DMS53 treated with DMSO at 0.1 percent for 48 hours (cell line): ENCODE measurements around the gene FRMPD2.
"Not testable (repeated sequence)": the region's sequence is repeated elsewhere in the genome, so short reads cannot be mapped to it uniquely, and the experiment has no call there.

ENCODE experiments used
- DNase-seq: peaks from one replicate; lab custom pipeline; 2025; ENCODE audit not compliant: unreplicated experiment; lab: John Stamatoyannopoulos, UW

The FRMPD2 gene

DNA sequence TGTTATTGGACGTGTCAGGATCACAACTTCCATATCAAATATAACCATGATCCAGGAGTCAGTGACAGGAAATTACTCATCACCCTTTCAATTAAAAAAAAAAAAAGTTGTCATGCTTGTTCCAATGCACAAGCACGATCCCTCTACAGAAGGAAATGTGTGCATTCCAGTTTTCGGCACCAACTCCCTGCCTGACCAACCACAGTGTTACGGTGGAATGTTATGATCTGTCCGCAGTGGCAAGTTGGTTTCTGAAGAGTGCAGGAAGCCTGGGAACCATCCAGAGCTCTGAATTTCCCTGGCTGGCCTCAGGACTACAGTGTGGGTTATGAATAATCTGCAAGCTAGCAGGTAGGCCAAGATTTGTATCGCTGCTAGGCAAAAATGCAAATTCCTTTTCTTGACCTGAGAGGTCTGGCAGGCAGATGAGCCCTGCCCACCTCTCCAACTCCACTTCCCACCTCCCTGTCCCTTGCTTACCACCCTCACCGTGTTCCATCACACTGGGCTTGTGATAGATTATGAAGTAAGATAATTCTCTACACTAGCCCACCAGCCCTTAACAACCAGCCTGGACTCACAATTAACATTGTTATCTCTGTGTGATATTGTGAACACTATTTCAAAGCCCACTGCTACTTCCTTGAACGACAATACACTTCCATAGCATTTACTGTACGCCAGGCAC is 20.4 kb downstream of the FRMPD2 start:
- DNase-seq: peak; percentile 31

DNA sequence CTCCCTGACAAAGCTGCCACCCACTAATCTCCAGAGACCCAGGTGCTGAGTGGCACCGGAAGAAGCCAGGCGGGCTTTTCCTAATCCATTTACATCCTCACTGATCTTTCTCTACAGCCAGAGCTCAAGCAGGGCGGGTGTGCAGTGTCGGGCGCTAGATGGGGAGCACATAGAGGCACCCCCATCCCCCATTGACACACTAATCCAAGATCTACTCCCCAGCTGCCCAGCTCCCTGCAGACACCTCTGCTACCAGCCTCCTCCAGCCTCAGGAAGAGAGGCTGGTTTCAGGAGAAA is 22.2 kb downstream of the FRMPD2 start:
- DNase-seq: no peak

DNA sequence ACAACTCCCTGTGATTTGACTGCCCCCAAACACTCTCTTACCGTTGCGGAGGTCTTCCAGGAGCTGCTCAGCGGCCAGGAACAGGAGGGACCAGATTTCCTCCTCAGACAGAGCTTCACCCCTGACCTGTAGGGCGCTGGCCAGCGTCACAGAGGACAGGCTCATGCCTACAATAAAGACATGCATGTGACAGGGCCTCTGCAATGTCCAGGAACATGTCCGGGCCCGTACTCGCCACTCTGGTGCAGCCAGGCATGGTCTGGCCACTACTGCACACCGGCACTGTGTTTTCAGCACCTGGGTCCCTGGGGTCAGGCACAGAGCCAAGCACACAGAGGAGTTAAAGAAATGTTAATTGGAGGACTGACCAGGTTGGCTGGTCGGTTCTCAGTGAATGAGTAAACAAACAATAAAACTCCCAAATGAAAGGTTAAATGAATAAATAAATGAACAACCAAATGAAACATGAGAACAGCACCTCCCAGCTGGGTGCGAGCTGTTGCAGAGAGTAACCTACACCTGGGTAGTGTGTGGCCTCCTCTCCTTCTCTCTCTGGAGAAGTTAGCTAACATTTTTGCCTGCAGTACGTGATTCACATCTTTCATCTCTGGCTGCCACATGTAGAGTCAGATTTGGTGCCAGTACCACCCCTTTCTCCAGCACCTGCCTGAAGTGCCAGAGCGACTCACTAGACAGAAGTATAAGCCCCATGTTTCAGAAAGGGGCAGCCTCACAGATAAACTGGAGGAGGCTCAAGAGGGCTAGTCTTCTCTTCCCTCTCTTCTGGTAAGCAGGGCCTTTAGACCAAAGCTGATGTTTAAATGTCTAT is 22.8 kb downstream of the FRMPD2 start:
- peak; percentile 44 for DNase-seq

DNA sequence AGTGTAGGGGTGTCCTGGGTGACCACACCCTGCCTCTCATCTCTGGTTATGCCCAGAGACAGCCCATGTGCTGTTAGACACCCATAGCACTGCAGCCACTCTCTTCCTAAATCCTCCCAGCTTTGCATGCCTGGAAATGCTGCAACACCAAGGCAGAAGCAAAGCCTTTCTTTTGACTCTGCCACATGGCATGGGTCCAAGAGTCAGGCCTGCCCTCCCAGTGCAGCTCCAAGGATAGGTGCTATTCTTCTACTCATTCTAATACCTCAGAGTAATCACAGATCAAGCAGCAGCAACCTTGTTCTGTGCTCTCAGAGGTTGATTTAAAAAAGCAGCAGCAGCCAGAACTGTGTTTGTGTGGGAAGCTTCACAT is 23.4 kb downstream of the FRMPD2 start:
- no peak for DNase-seq

DNA sequence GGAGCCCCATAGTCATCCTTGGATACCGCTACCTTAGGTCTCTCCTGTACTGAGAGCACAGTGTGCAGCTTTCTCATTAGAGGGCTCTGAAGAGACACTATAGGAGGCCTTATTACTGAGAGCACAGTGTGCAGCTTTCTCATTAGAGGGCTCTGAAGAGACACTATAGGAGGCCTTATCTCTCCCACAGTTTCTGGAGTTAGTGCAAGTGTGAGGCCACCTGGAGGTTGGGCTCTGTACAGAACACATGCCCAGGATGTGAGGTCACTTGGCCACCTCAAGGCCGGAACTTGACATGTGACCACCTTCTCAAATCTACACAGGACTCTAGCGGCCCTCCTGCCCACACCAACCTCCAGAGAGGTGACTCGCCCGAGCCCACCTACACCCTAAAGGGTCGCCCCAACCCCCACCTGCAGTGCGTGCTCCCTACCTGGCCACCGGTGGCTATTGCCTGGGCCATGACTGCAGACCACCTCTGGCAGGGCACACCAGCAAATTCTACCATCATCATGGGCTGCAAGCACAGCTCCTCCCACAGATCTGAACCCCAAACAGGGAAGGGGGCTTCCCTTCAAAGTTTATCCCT is 24.6 kb downstream of the FRMPD2 start:
- no peak for DNase-seq

DNA sequence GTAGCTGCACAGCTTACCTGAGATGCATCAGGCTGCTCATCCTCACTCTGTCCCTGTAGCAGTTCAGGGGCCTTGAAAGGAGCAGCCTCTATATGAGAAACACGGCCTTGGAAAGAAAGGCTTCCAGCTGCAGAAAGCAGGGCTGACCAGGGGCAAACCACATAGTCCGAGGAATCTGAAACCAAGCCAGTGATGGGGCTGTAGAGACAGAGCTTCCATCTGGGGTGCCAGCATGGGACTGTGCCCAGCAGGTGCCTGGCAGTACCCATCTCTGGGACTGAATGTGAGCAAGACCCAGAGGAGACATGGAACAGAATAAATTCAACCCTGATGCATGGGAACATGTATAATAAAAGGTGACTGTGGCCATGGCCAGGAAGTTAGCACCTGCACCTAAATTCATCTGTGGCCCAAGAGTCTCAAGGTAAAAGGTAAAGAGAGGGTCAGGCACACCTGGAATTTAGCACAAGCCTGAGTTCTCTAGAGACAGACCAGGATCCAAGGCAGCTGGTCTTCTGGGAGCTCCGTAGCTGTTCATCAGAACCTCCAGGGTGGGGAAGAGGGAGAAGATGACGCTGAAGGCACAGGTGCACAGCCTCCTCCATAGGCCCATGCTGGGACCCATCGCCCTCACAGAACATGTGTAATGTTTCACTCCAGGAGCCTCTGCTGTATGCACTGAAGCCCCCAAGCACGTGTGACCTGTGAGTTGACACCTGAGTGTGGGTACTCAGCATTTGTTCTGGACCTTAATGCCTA is 25.3 kb downstream of the FRMPD2 start:
- DNase-seq: no peak

DNA sequence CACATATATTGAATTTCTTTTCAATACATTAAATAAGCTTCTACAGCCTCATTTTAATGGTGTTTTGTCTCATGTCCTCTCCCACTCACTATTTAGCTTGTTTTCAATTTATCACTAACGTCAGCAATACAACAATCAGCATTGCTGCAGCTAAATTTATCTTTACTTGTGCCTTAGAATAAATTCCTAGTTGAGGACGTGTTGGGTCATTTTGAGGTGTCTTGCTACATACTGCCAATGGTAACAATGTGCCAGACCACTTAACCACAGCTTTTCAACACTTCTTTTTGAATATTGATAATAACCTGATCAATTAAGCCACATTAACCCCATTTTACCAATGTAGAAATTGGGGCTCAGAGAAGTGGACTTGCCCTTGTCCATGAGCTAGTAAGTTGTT is 26.0 kb downstream of the FRMPD2 start:
- DNase-seq: no peak

DNA sequence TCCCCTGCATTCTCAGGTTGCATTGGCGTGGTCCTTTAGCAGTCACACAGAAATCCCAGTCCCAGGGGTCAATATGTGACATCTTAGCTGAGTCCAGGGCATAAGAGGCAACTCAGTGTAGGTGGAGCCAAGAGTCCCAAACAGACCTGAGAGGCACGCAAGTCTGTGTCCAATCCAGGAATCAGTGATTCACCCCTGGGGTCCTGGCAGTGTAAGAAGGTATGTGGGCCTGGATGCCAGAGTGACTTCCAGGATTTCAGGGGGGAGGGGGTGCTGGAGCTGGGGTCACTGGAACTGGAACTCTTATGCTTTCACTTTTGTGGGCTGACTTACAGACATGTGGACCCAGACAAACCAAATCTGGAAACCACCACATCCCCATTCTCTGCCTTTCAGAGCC is 26.8 kb downstream of the FRMPD2 start:
- DNase-seq: no peak

DNA sequence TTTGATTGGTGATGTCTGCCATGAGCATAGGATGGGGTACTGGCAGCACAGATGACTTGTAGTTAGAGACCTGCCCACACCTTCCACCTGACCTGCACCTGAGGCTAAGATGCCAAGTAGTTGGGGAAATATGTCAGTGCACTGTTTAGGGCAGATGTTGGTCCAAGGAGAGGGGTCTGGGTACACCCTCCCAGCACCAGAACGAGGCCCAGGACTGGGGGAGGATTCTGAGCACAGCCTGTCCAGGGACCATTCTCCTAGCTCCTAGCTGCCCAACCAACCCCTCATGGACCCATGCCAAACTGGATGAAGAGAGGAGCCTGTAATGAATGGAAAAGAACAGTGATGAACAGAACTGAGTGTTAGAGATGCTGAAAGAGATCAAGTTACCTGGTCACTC is 28.0 kb downstream of the FRMPD2 start:
- no peak for DNase-seq

DNA sequence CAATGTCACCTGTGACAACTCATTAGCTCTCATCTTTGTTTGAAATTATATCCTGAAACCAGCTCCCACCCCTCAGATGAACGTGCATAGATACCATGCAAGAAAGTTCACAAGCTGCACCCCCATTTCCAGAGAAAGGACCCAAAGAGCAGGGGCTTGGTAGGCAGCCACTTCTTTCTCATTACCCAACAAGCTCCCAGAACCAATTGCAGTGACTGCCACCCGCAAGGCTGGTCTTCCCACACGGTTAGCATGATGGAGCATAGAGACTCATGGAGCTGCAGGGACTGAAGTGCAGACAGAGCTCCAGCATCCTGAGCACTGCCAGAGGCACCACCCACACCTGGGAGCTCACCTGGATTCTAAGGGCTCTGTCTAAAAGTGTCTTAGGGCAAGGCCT is 28.5 kb downstream of the FRMPD2 start:
- DNase-seq: no peak

DNA sequence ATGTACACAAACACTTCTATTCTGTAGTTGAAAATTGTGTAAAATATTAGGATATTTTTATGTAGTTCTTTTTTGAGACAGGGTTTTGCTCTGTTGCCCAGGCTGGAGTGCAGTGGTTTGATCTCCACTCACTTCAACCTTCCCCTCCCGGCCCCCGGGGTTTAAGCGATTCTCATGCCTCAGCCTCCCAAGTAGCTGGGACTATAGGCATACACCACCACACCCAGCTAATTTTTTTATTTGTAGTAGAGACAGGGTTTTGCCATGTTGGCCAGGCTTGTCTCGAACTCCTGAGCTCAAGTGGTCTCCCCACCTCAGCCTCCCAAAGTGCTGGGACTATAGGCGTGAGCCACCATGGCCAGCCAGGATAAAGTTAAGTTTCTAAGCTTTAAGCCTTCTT is 30.6 kb downstream of the FRMPD2 start:
- not testable (repeated sequence) for DNase-seq

DNA sequence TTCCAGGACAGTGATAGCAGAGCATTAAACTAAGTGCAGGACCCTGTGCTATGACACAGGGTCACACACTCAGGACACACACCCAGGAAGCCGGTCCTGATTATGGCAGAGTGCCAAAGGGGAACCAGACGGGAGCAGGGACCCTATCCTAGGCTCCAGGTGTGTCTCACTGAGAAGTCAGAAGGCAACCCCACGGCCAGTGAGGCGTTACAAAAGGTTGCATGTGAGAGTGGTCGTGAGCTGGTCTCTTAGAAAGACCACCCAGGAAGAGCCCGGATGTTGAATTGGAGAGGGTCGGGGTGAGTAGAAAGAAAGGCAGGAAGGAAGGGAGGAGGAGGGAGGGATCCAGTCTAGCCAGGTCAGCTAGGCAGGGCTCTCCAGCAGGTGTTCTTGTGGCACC is 31.0 kb downstream of the FRMPD2 start:
- DNase-seq: peak; percentile 12

DNA sequence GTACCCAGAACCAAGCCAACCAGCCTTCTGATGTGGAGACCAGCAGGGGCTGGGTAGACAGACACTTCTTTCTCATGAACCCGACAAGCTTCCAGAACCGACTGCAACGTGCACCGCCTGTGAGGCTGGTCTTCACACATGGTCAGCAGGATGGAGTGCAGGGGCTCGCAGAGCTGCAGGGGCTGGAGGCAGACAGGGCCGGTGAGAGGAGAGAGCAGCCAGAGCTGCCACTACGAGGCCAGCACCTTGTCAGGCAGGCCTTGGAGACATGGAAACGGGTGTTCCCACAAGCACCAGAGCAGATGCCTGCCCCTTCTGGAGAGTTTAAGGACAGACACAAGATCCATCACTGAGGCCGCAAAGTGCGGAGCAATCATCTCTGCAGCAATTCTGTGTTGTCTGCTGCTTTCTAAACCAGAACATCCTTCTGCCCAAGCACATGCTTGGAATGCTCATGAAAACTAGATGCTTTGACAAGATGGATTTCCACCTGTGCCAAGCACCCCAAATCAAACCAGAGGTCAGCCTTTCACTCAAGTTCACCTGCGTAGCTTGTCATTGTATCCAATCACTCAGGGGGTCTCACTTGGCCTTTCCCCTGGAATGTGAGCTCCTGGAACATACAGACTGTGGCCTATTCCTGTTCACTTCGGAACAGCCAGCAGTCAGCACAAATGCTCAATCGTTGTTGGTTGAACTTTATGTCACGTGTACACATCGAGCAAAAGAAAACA is 32.2 kb downstream of the FRMPD2 start:
- no peak for DNase-seq

DNA sequence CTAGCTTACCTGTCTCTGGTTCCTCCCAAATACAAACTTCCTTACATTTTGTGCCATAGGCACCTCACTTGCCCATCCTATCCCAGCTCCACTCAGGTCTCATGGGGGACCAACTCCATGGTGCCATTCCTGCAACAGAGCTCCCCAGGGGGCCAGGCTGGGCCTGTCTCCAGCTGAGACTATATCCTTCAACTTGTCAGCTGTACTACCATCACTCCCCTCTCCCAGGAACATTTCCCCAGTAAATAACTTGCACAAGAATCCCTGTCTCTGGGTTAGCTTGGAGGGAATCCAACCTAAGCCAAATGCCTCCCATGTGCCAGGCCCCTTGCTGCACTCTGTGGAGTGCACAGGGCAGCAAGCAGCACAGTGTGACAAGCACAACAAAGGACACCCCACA is 33.2 kb downstream of the FRMPD2 start:
- no peak for DNase-seq

DNA sequence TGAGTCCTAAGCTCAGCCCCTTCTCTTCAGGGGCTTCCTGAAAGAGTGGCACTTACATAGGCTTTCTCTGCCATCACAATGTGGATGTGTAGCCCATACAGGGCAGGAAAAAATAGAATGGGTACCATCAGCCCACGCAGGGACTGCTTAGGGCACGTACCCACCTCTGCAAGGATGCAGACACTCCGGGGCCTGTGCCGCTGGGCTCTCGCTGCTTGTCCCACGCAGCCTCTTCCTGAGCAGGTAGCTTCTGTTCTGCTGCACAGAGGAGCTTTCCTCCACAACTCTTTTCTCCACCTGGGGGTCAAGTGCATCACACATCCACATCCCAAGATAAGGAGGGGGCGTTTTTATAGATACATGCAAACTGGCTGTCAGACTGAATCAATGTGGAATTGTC is 34.3 kb downstream of the FRMPD2 start:
- no peak for DNase-seq

DNA sequence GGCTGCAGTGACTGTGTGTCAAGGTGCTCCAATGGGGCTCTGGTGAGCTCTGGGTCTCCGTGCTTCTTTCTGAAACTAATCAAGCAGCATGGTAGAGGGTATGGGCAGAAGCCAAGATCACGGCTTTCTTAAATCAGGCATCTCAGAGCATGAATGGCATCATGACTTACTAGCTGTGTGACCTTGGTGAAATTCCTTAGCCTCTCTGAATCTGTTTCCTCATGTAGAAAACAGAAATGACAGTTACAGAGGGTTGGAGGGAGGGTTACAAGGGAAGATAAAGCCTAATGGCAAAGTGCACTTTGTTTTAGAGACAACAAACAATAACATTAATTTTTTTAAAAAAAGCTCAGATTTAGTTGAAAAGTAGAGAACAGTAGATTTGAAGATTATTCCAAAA is 34.9 kb downstream of the FRMPD2 start:
- DNase-seq: no peak

DNA sequence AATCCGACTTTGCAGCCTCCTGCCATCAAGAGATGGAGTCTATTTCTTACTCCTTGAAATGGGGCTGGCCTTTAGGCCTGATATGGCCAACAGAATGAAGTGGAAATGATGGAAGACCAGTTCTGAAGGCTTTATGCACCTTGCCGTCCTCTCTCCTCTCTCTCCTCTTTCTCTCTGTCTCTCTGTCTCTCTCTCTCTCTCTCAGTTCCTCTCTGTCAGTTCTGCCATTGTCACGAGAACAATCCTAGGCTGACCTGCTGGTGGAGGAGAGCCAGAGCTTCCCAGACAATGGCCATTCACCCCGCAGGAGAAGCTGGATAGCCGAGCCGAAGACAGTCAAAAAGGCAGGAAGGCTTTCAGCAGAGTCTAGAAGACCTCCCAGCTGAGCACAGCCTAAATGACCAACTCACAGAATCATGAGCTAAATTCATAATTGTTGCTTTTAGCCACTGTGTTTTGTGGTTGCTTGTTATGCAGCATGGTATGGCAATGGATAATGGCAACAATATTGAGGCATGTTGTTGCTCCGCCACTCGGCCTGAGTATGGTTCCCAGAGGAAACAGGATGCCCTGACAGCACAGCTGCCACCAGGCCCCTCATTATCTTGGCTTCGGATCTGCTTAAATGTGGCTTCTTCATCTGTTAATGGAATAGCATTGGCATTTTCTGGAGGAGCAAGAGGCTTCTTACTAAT is 35.5 kb downstream of the FRMPD2 start:
- no peak for DNase-seq

DNA sequence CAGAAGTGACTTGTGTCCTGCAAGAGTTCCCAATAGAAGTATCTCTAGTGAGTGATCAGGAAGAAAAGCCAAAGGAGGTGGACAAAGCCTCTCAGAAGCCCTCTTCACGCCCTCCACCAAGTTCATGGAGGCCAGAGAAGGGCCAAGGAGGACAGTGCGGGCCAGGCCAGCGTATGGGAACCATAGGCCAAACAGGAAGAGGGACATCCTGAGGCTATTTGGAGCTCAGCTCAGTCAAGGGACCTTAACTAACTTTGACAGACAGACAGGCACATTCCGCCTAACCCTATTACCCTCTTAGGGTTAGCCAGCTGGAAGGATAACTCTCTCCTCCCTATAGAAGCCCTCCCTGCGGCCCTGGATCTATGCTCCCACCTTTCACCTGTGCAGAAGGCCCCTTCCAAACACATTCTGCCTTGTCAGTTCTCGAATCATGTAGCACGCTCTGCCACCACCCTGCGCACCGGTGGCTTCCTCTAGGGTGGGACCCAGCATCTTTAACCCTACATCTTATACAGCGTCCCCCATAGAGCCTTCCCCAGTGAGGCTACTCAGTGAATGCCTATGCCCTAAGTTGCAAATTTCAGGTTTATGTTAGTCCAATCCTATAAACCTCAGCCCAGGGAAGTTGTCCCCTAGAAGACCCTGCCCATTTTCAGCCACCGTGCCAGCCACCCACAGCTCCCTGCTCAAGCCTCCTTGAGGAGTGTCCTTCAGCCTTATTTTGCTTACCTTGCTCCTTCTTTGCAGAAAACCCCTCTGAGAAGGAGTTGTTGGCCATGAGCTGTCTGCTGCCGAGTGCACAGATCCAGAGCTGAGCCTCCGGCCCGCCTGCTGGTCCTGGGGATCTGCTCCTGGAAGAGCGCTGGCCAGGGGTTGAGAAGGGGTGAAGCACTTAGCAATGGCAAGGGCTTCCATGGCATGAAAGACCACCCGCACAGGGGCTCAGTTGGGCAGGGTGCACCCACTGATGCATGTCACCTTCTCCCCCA is 36.9 kb downstream of the FRMPD2 start:
- DNase-seq: no peak

DNA sequence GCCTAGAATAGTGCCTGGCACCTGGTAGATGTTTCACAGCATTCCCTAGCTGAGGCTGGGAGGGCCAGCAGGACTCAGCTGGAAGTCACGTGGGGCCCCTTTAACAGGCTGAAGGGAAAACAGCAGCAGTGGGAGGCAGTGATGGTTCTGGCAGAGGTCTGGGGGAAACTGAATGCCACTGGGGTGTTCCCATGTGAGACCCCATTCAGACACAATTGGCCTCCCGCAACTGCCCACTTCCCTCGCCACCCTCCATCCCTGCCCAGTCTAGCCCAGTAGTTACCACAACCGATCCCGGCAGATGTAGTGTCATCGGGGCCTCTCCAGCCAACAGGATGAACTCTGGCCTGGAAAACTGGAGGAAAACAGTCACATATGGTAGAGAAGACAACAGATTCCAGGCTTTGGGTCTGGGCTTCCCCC is 38.3 kb downstream of the FRMPD2 start:
- DNase-seq: no peak
